H54 (cell line): Measurements from ENCODE around the gene SCARB1.

Source experiments
- DNase-seq: peaks from one replicate; pipeline ENCODE4 v3.0.0; 2011; ENCODE audit warnings: low spot score, mixed read lengths; ENCODE audit not compliant: insufficient read length
- FAIRE-seq: peaks from 3 replicates; lab custom pipeline; 2011; peaks lifted over from hg19 to GRCh38; lab: Jason Lieb, UNC
- POLR2A ChIP-seq: IDR thresholded peaks from 2 replicates; pipeline ENCODE4 v1.6.1; 2011; ENCODE audit warnings: low read depth, mild to moderate bottlenecking, low read length

Gene SCARB1

DNA sequence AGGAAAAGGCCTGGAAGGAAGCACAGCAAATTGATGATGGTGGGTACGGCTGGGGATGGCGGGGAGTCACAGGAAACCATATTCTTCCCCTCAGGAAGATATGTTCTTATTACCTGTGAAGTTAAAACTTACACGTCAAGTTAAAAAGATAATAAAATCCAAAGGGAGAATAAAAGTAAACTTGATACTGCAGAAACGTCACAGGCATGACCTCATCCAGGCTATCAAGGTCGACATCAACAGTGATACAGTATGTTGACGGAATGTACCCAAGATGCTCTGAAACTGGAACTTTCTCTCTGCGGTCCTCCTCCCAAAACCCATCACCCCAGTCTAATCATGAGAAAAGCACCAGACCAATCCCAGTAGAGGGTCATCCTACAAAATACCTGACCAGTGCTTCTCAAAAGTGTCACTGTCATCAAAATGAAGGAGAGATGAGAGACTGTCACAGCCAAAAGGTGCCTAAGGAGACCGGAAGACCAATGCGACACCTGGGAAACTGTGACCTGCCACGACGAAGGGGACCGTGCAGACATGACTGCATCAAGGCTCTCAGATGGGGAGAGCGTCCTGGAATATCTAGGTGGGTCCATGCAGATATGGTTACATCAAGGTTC, 74.6 kb downstream of the SCARB1 start:
- DNase-seq, result no peak
- no peak for FAIRE-seq
- TF ChIP-seq POLR2A, result no peak

- DNase-seq, result peak; percentile 95
- peak; percentile 93 for FAIRE-seq
- peak; percentile 32 for TF ChIP-seq POLR2A
These were observed 77.4 kb downstream of the SCARB1 start for GRCh38 chr12:124786061-124786964.

GRCh38 chr12:124784871-124785572, 78.6 kb downstream of the SCARB1 start:
- no peak for TF ChIP-seq POLR2A
- FAIRE-seq (no peak), DNase-seq (no peak)

- TF ChIP-seq POLR2A, result no peak
- no peak for FAIRE-seq
These were observed 80.6 kb downstream of the SCARB1 start for GRCh38 chr12:124783087-124783486.

DNA sequence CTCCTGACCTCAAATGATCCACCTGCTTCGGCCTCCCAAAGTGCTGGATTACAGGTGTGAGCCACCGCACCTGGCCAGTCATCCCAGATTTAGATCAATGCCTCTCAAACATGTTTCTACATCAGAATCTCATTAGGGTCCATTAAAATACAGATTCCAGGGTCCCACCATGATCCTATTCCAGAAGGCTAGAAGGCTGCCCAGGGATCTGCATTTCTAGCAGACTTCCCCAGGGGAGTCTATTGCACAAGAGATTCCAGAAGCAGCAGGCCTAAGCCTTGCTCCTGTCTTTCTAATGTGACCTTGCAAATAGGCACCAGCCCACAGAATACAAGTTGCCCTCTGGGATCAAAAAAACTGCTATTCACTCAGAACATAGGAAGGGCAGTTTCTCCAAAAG, 81.5 kb downstream of the SCARB1 start:
- FAIRE-seq (no peak), DNase-seq (no peak)
- no peak for TF ChIP-seq POLR2A

More at GRCh38 chr12:124783087-124783486, 80.6 kb downstream of the SCARB1 start:
- DNase-seq, result no peak

DNA sequence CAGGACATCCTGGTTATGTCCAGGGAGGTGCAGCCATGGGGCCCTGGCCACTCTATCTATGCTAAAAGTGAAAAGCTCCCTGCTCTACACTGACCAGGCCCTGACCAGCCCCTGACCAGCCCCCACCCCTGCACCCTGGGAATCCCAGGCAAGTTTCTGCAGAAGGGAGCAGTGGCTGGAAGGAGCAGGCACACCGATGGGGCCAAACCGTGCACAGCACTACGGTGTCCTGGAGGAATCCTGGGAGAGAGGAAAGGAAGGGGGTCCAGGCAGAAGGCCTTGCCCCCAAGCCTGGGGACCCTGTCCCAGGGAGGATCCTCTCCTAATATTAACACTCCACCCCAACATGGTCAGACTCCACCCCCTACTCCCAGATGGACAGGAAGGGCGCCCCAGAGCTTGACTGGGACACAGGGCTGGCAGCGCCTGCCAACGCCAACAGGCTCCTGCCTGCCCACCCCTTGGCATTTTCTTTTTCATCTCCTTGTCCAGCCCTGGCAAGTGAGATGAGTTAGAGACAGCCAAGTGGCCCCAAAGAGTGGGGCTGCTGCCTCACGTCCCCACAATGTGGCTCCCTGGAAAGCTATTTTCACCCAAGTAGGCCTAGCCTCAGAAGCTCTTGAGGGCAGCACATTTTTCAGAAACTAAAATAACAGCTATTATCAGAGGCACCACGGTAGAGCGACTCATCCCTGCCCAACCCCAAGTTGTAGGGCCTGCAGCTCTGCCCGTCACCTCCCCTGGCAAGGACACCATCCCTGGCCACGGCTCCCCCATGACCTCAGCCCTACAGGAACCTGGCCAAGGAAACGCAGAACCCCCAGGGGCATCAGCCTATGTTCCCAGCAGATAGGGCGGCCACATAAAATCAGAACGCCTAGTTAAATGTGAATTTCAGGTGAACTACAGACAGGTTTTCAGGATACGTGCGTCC, 82.6 kb downstream of the SCARB1 start:
- TF ChIP-seq POLR2A, result no peak
- FAIRE-seq, result no peak
- DNase-seq, result peak; percentile 40

- no peak for TF ChIP-seq POLR2A
- DNase-seq (no peak), FAIRE-seq (no peak)
These were observed 83.3 kb downstream of the SCARB1 start for GRCh38 chr12:124780336-124780735.

GRCh38 chr12:124779161-124780141, 84.2 kb downstream of the SCARB1 start:
- no peak for FAIRE-seq
- no peak for TF ChIP-seq POLR2A
- no peak for DNase-seq

- no peak for TF ChIP-seq POLR2A
- FAIRE-seq, result no peak
- DNase-seq, result no peak
These were observed 85.3 kb downstream of the SCARB1 start for GRCh38 chr12:124778411-124778810.

DNA sequence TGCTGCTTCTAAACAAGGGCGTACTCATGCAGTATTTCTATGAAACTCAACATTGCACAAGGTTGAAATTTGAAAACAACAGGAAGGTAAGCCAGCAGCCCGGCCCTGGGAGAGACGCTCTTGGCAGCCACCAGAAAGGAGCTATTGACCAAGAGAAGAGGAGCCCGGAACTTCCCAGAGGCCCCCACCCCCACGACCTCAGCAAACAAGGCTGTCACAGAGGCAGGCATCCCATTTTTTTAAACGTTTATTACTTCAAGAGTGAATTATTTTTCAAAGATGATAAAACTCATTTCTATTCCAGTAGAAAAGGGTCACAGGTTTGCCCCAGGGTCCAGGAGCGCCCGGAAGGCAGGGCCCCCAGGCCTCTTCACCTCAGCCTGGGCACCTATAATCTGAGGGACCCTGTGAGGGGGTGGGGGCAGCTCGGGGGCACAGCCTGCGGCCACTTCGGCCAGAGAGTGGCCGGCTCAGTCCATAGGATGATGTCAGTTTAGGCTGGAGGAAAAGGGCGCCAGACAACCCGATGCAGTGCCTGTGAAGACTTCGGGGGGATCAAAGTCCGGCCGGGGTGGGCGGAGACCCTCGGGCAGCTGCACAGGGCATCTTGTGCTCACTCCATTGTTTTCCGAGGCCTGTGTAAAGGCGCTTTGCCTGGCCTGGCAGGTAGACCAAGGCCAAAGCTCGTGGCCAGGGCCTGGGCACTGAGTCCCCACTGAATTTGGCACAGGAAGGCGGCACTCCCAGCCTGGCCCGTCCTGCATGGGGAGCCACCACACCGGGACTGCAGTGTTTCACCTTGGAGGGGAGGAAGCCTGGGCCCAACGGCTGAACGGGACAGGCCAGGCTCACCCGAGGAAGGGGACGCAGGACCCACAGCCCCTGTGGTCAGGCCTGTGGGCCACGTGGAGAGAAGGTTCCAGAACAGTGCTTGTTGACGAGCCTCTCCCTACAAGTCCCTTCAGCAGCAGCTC, 86.0 kb downstream of the SCARB1 start:
- FAIRE-seq (no peak), DNase-seq (no peak)
- no peak for TF ChIP-seq POLR2A

DNA sequence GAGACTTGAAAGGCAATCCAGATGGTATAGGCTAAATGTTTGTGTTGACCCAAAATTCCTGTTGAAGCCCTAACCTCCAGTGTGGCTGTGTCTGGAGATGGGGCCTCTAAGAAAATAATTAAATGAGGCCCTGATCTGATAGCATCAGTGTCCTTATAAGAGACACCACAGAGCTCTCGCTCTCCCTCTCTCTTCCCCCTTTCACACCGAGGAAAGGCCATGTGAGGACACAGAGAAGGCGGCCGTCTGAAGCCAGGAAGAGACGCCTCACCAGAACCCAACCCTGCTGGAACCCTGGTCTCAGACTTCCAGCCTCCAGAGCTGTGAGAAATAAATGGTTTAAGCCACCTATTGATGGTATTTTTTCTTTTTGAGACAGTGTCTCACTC, 87.5 kb downstream of the SCARB1 start:
- no peak for FAIRE-seq
- DNase-seq, result no peak
- TF ChIP-seq POLR2A, result no peak
